Calu3 (cell line): ENCODE results near the gene VRK1. TPM values are rescaled to one million over a fixed set of nuclear protein-coding genes. Genes with fewer than 3 reads are reported as not detected.

Source experiments
- BruUV-seq: library from RNA; stranded (reverse); fragments of 400-500 nt; replicated peaks from 2 replicates; lab custom pipeline; 2021; lab: Mats Ljungman, UMichigan
- CTCF ChIA-PET: fragments of 300-600 bp; sonication (Branson Sonifier 250); formaldehyde crosslinking; loops from one replicate; lab custom pipeline; 2022; ENCODE audit warnings: antibody characterized with exemption; lab: Charles Lee
- DNase-seq: peaks from one replicate; pipeline ENCODE4 v3.0.0; 2022
- H3K27ac Mint-ChIP-seq: one replicate; pipeline ENCODE4 v1.8.0; 2022; ENCODE audit warnings: mixed read lengths; ENCODE audit not compliant: unreplicated experiment
- H3K27me3 Mint-ChIP-seq: one replicate; pipeline ENCODE4 v1.8.0; 2022; ENCODE audit warnings: mixed read lengths; ENCODE audit not compliant: unreplicated experiment
- H3K36me3 Mint-ChIP-seq: one replicate; pipeline ENCODE4 v1.8.0; 2022; ENCODE audit warnings: mild to moderate bottlenecking, moderate library complexity, mixed read lengths; ENCODE audit not compliant: insufficient read depth, unreplicated experiment
- H3K4me1 Mint-ChIP-seq: one replicate; pipeline ENCODE4 v1.8.0; 2022; ENCODE audit warnings: mild to moderate bottlenecking, low read depth, mixed read lengths; ENCODE audit not compliant: unreplicated experiment
- H3K4me3 Mint-ChIP-seq: one replicate; pipeline ENCODE4 v1.8.0; 2022; ENCODE audit warnings: mild to moderate bottlenecking, low read depth, moderate library complexity, mixed read lengths; ENCODE audit not compliant: unreplicated experiment
- H3K9me3 Mint-ChIP-seq: one replicate; pipeline ENCODE4 v1.8.0; 2022; ENCODE audit warnings: low read depth, mixed read lengths; ENCODE audit not compliant: unreplicated experiment
- CTCF ChIP-seq: fragments of 200-600 bp; IDR thresholded peaks from one replicate; pipeline ENCODE4 v1.8.0; 2022; ENCODE audit warnings: antibody characterized with exemption; ENCODE audit not compliant: unreplicated experiment
- intact Hi-C: fragments of 100-400 bp; cut with micrococcal nuclease; formaldehyde crosslinking; loops from one replicate; pipeline ENCODE4 v1.10.0; 2022; ENCODE audit not compliant: unreplicated experiment
- total RNA-seq: library from RNA; stranded (reverse); gene quantifications from 2 replicates; pipeline ENCODE4 v1.2.3, GENCODE V29; 2022

The VRK1 gene
- total RNA-seq, 1 experiment from 2014 or later, result 51.3 TPM

GRCh38 chr14:96847451-96847850 is 50.3 kb downstream of the VRK1 start:
- no peak for DNase-seq
- no peaks in the 10 kb centered on the region for H3K27me3 Mint-ChIP-seq
- intact Hi-C loops, result no loop called here
- H3K4me1 Mint-ChIP-seq, result no peaks in the 10 kb centered on the region
- H3K36me3 Mint-ChIP-seq, result peaks cover 5% of the 10 kb centered on the region
- no peak overlapping the region for H3K4me3 Mint-ChIP-seq
- no peak overlapping the region for H3K27ac Mint-ChIP-seq
- no peak for TF ChIP-seq CTCF
- BruUV-seq, result no TSS peak
- H3K9me3 Mint-ChIP-seq, result no peaks in the 10 kb centered on the region
- CTCF ChIA-PET, result no interaction called here

DNA sequence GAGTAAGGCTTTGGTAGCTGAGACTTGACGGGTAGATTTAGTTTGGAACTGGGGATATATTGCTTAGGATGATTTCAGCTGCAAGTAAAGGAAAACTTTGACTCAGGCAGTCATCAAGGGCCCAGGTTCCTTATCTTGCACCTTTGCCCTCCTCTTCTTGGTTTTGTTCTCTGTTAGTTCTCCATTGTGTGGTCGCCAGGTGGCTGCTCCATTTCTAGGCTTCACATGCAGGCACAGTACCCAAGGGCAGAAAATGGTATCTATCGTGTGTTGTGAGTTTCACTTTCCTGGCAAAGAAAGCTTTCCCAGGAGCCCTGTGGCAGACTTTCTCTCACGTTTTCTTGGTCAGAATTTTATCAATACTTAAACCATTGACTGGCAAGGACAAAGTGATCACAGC is 50.8 kb downstream of the VRK1 start:
- DNase-seq, result no peak
- no peak overlapping the region for H3K27ac Mint-ChIP-seq
- H3K27me3 Mint-ChIP-seq, result no peaks in the 10 kb centered on the region
- H3K4me1 Mint-ChIP-seq, result no peaks in the 10 kb centered on the region
- no TSS peak for BruUV-seq
- peaks cover 5% of the 10 kb centered on the region for H3K36me3 Mint-ChIP-seq
- no peak for TF ChIP-seq CTCF
- CTCF ChIA-PET, result no interaction called here
- H3K4me3 Mint-ChIP-seq, result no peak overlapping the region
- intact Hi-C loops, result no loop called here
- no peaks in the 10 kb centered on the region for H3K9me3 Mint-ChIP-seq

- TF ChIP-seq CTCF, result no peak
- no TSS peak for BruUV-seq
- Mint-ChIP-seq H3K36me3 (peaks cover 5% of the 10 kb centered on the region), H3K4me3 (no peak overlapping the region), H3K27ac (no peak overlapping the region), H3K27me3 (no peaks in the 10 kb centered on the region), H3K9me3 (no peaks in the 10 kb centered on the region), H3K4me1 (no peaks in the 10 kb centered on the region)
- CTCF ChIA-PET, result no interaction called here
- DNase-seq, result no peak
- intact Hi-C loops, result loop anchor here (5.0 to 10.0 kb wide), 3 partner anchors 42 to 305 kb away; no protein-coding TSS in a partner anchor
Measured at GRCh38 chr14:96849733-96850132, 52.6 kb downstream of the VRK1 start.

DNA sequence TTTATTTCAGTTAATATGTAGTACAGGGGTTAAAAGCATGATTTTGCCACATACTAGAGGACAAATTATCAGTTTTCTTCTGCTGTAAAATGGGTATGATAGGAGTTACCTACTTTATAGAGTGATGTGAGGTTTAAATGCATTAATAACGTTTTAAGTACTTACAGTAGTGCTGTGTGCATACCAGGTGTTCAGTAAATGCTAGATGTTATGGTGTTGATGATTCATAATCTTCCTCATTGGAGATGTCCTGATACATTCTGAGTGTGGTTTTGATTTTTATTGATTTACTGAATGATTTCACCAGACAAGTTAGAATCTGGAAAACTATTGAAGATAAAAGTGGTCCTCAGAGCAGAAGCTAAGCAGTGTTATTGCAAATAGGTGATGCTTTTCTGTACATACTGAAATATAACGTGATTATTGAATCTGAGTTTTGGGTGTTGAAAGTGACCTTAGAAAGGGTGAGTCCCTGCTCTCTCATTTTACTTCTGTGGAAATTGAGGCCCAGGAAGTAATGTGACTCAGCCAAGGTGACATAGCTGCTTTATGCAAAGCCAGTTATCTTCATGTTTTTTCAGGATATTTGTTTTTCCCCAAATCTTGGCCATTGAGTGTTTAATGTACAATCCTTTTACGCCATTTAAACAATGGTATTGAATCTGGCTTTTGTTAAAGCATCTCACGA is 54.7 kb downstream of the VRK1 start:
- H3K27me3 Mint-ChIP-seq, result no peaks in the 10 kb centered on the region
- DNase-seq, result no peak
- no peaks in the 10 kb centered on the region for H3K4me1 Mint-ChIP-seq
- no peak overlapping the region for H3K4me3 Mint-ChIP-seq
- intact Hi-C loops, result loop anchor here (1.0 to 10.0 kb wide), 4 partner anchors 45 to 307 kb away; no protein-coding TSS in a partner anchor
- CTCF ChIA-PET, result no interaction called here
- no peak for TF ChIP-seq CTCF
- peaks cover 4% of the 10 kb centered on the region for H3K36me3 Mint-ChIP-seq
- no peak overlapping the region for H3K27ac Mint-ChIP-seq
- no TSS peak for BruUV-seq
- no peaks in the 10 kb centered on the region for H3K9me3 Mint-ChIP-seq
